PC-3 (cell line): ENCODE measurements around the gene CLDND1. TPM values are rescaled to one million over a fixed set of nuclear protein-coding genes. Genes with fewer than 3 reads are reported as not detected.

Experiments used
- ATAC-seq: fragments of 200-7000 bp; cut with Tn5 transposase; 2 replicates; pipeline ENCODE4 v1.9.1; 2020; ENCODE audit warnings: mild to moderate bottlenecking, moderate library complexity
- BruUV-seq: library from RNA; stranded (reverse); fragments of 400-500 nt; replicated peaks from 2 replicates; lab custom pipeline; 2021; lab: Mats Ljungman, UMichigan
- CTCF ChIA-PET: fragments of 300-600 bp; sonication (Branson Sonifier 250); formaldehyde crosslinking; loops from one replicate; lab custom pipeline; 2022; ENCODE audit warnings: antibody characterized with exemption; lab: Charles Lee
- POLR2A ChIA-PET: fragments of 300-600 bp; sonication (Branson Sonifier 250); formaldehyde crosslinking; loops from one replicate; lab custom pipeline; 2022; ENCODE audit warnings: antibody characterized with exemption; ENCODE audit not compliant: unreplicated experiment; lab: Charles Lee
- DNase-seq: peaks from one replicate; pipeline ENCODE4 v3.0.0-alpha.2; 2015
- H2AFZ ChIP-seq: fragments of 300-600 bp; sonication (generic); 2 replicates; pipeline ENCODE4 v1.6.0; 2016; ENCODE audit warnings: antibody characterized with exemption, low read length
- H3F3A ChIP-seq: fragments of 300-600 bp; sonication (generic); one replicate; pipeline ENCODE4 v1.6.0; 2017; ENCODE audit warnings: antibody characterized with exemption, low read length, control low read depth, mild to moderate bottlenecking; ENCODE audit not compliant: unreplicated experiment
- H3K27ac ChIP-seq: fragments of 300-600 bp; sonication (generic); 2 replicates; pipeline ENCODE4 v1.5.1; 2016; ENCODE audit warnings: mild to moderate bottlenecking, low read length
- H3K27me3 ChIP-seq: fragments of 300-600 bp; sonication (generic); 2 replicates; pipeline ENCODE4 v1.6.1; 2016; ENCODE audit warnings: low read length, mixed read lengths
- H3K36me3 ChIP-seq: fragments of 300-600 bp; sonication (generic); 2 replicates; pipeline ENCODE4 v1.6.1; 2016; ENCODE audit warnings: low read depth, mixed run types, low read length, mixed read lengths
- H3K4me1 ChIP-seq: fragments of 300-600 bp; sonication (generic); 2 replicates; pipeline ENCODE4 v1.5.1; 2016; ENCODE audit warnings: low read length; ENCODE audit not compliant: insufficient read depth
- H3K4me2 ChIP-seq: fragments of 300-600 bp; sonication (generic); 2 replicates; pipeline ENCODE4 v1.6.0; 2016; ENCODE audit warnings: low read length
- H3K4me3 ChIP-seq: fragments of 300-600 bp; sonication (generic); 2 replicates; pipeline ENCODE4 v1.5.1; 2016; ENCODE audit warnings: mild to moderate bottlenecking, low read length, mixed read lengths
- H3K79me2 ChIP-seq: fragments of 300-600 bp; sonication (generic); 2 replicates; pipeline ENCODE4 v1.6.1; 2017; ENCODE audit warnings: low read length, mixed read lengths
- H3K9ac ChIP-seq: fragments of 300-600 bp; sonication (generic); 2 replicates; pipeline ENCODE4 v1.6.0; 2016; ENCODE audit warnings: mild to moderate bottlenecking, low read length
- H3K9me2 ChIP-seq: fragments of 300-600 bp; sonication (generic); replicated peaks from 2 replicates; pipeline ENCODE4 v1.6.1; 2016; ENCODE audit warnings: mixed run types, low read length, mixed read lengths
- H3K9me3 ChIP-seq: fragments of 300-600 bp; sonication (generic); 2 replicates; pipeline ENCODE4 v1.6.1; 2016; ENCODE audit warnings: low read length, mixed read lengths
- H4K20me1 ChIP-seq: fragments of 300-600 bp; sonication (generic); 2 replicates; pipeline ENCODE4 v1.6.1; 2016; ENCODE audit warnings: low read length, mixed read lengths
- CTCF ChIP-seq: fragments of 300-600 bp; sonication (generic); conservative IDR thresholded peaks from 2 replicates; pipeline ENCODE4 v1.5.1; 2017; ENCODE audit warnings: antibody characterized with exemption, low read depth, mild to moderate bottlenecking, low read length
- EZH2 ChIP-seq: fragments of 300-600 bp; sonication (generic); IDR thresholded peaks from one replicate; pipeline ENCODE4 v1.6.1; 2017; ENCODE audit warnings: antibody characterized with exemption, mild to moderate bottlenecking, low read length; ENCODE audit not compliant: unreplicated experiment
- EZH2phosphoT487 ChIP-seq: fragments of 300-600 bp; sonication (generic); IDR thresholded peaks from 2 replicates; pipeline ENCODE4 v1.6.1; 2018; ENCODE audit warnings: mild to moderate bottlenecking, antibody characterized with exemption, low read length, borderline replicate concordance
- intact Hi-C: fragments of 100-400 bp; cut with micrococcal nuclease; formaldehyde crosslinking; loops from 2 replicates; pipeline ENCODE4 v1.9.0; 2023
- total RNA-seq: library from RNA; depleted of rRNA; stranded (reverse); fragments of >200 nt; gene quantifications from 2 replicates; pipeline ENCODE4 v1.2.3, GENCODE V29; 2014

CLDND1 gene
- total RNA-seq, 1 experiment from 2014 or later = 81.1 TPM

- BruUV-seq = no TSS peak
- Histone ChIP-seq H3K4me3 (no peak overlapping the region), H3K27ac (no peak overlapping the region), H3K9me2 (no peaks in the 10 kb centered on the region), H3K4me1 (peaks cover 10% of the 10 kb centered on the region), H2AFZ (no peak overlapping the region), H3K36me3 (peaks cover 8% of the 10 kb centered on the region; the same call in 1 of the 2 replicates), H3F3A (no peaks in the 10 kb centered on the region), H3K4me2 (no peak overlapping the region), H3K27me3 (no peaks in the 10 kb centered on the region), H3K79me2 (peaks cover 19% of the 10 kb centered on the region), H4K20me1 (peaks cover 11% of the 10 kb centered on the region; the same call in 1 of the 2 replicates), H3K9ac (no peak overlapping the region), H3K9me3 (no peaks in the 10 kb centered on the region)
- intact Hi-C loops = no loop called here
- CTCF ChIA-PET = no interaction called here
- no peak for ATAC-seq
- TF ChIP-seq EZH2phosphoT487 = no peak
- no peak for TF ChIP-seq EZH2
- TF ChIP-seq CTCF = no peak
- POLR2A ChIA-PET = no interaction called here
- DNase-seq = no peak
Observed at GRCh38 chr3:98525494-98525893, 2.8 kb upstream of the CLDND1 start.

- Histone ChIP-seq H4K20me1 (peaks cover 29% of the 10 kb centered on the region; the same call in 1 of the 2 replicates), H3K9me2 (no peaks in the 10 kb centered on the region), H3K9ac (peak overlapping the region; percentile 90), H3K79me2 (peaks cover 44% of the 10 kb centered on the region), H3K27me3 (no peaks in the 10 kb centered on the region), H3K4me1 (peaks cover 21% of the 10 kb centered on the region), H3K4me3 (peak overlapping the region; percentile 79), H2AFZ (peak overlapping the region; percentile 33), H3K9me3 (no peaks in the 10 kb centered on the region), H3F3A (no peaks in the 10 kb centered on the region), H3K36me3 (peaks cover 38% of the 10 kb centered on the region), H3K4me2 (peak overlapping the region; percentile 82), H3K27ac (peak overlapping the region; percentile 91)
- DNase-seq = peak; percentile 83
- peak; percentile 69 for ATAC-seq
- TF ChIP-seq EZH2phosphoT487 (no peak), EZH2 (no peak), CTCF (no peak)
- ChIA-PET POLR2A (interaction anchor here (0.6 kb wide), 1 partner anchor 43 kb away, joined by 4 read pairs; no protein-coding TSS in a partner anchor), CTCF (interaction anchor here (0.6 kb wide), 1 partner anchor 69 kb away, joined by 4 read pairs; no protein-coding TSS in a partner anchor)
- intact Hi-C loops = loop anchor here (1.0 to 5.0 kb wide), 5 partner anchors 9 to 640 kb away; partner anchors contain the start of gene CPOX
- TSS peak; percentile 53 for BruUV-seq
Observed at GRCh38 chr3:98521897-98522543, 682 bp downstream of the CLDND1 start.

- Histone ChIP-seq H3K79me2 (peaks cover 44% of the 10 kb centered on the region), H3K4me3 (no peak overlapping the region), H3K4me1 (peaks cover 21% of the 10 kb centered on the region), H3K9me2 (no peaks in the 10 kb centered on the region), H3K27me3 (no peaks in the 10 kb centered on the region), H4K20me1 (peaks cover 29% of the 10 kb centered on the region; the same call in 1 of the 2 replicates), H3K4me2 (no peak overlapping the region), H3K9ac (no peak overlapping the region), H3K9me3 (no peaks in the 10 kb centered on the region), H3F3A (no peaks in the 10 kb centered on the region), H3K27ac (no peak overlapping the region), H3K36me3 (peaks cover 49% of the 10 kb centered on the region), H2AFZ (no peak overlapping the region)
- POLR2A ChIA-PET = no interaction called here
- no TSS peak for BruUV-seq
- TF ChIP-seq EZH2 (no peak), EZH2phosphoT487 (no peak), CTCF (no peak)
- DNase-seq (no peak), ATAC-seq (no peak)
- CTCF ChIA-PET = no interaction called here
- intact Hi-C loops = no loop called here
Observed at GRCh38 chr3:98519351-98519750, 3.4 kb downstream of the CLDND1 start.
